Measurements from ENCODE around the gene SDF4. TPM values are rescaled to one million over a fixed set of nuclear protein-coding genes. Genes with fewer than 3 reads are reported as not detected.

The SDF4 gene
- total and polyA plus RNA-seq, 2 of the 13 experiments (the other 11 are each of a cell fraction or from before 2014, with no cell fraction given), result 80.8 to 107 TPM

DNA sequence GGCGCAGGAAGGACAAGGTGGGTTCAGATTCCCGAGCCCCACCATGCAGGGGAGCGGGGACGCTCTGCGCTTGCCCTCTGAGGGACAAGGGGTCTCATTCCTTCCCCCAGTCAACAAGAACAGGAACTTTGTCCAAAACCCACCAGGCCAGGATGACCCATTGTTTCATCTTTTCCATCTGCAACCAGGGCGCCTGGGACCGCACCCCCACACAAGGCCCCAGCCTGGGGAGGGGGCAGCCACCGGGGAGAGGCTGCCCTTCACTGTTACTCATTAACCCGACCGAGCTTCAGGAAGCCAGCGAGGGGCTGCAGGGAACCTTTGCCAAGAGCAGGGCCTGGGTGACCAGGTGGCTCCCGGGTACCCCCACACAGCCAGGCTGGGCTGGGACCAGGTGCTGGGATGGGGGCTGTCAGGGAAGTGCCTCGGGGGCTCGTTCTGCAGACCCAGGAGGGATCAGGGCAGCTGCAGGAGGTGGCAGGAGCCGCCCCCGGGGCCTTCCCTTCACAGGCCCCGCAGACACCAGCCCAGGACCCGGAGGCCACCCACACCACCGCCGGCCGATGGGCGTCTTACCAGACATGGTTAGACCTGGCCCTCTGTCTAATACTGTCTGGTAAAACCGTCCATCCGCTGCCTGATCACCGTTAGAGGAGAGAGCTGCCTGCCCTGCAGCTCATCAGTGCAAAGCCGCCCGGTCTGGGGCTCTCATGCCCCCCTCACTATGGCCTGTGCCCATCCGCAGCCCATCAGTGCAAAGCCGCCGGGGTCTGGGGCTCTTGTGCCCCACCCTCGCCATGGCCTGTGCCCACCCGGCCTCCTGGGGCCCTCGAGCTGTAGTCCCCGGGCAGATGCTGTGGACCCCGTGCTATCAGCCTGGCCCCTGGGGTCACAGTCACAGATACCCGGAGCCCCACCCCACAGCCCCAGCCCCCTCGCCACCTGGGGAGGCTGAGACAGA, 63.1 kb downstream of the SDF4 start:
- 60% methylated on average over 10 of the region's 37 CpGs for WGBS (ENCODE audit: low lambda C conversion rate)
- peak; percentile 98 for TF ChIP-seq ZNF740 (CRISPR knock-in tag; IDR thresholded peaks at IDR 0.05)
- TF ChIP-seq, protein P1, sequence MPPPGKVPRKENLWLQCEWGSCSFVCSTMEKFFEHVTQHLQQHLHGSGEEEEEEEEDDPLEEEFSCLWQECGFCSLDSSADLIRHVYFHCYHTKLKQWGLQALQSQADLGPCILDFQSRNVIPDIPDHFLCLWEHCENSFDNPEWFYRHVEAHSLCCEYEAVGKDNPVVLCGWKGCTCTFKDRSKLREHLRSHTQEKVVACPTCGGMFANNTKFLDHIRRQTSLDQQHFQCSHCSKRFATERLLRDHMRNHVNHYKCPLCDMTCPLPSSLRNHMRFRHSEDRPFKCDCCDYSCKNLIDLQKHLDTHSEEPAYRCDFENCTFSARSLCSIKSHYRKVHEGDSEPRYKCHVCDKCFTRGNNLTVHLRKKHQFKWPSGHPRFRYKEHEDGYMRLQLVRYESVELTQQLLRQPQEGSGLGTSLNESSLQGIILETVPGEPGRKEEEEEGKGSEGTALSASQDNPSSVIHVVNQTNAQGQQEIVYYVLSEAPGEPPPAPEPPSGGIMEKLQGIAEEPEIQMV (CRISPR knock-in tag; IDR thresholded peaks at IDR 0.05; ENCODE audit: low read depth), result no peak
- TF ChIP-seq ZFP36L2 (CRISPR knock-in tag; IDR thresholded peaks at IDR 0.05), result no peak
- TF ChIP-seq ZNF75D (CRISPR knock-in tag; IDR thresholded peaks at IDR 0.05; ENCODE audit: borderline replicate concordance), result no peak
- TF ChIP-seq ZNF766 (CRISPR knock-in tag; IDR thresholded peaks at IDR 0.05; ENCODE audit: borderline replicate concordance), result peak; percentile 22; the same call in 1 of the 2 replicates
- TF ChIP-seq PHF8 (CRISPR knock-in tag; IDR thresholded peaks at IDR 0.05), result no peak
- TF ChIP-seq ZNF501 (CRISPR knock-in tag; IDR thresholded peaks at IDR 0.05), result 0 out of 2 replicates have a peak, but pooled peaks have one; percentile 16
- 0 out of 2 replicates have a peak, but pooled peaks have one; percentile 16 for TF ChIP-seq KLF12 (CRISPR knock-in tag; IDR thresholded peaks at IDR 0.05; ENCODE audit: borderline replicate concordance)
- no peak for TF ChIP-seq SP1 (IDR thresholded peaks at IDR 0.05)
- TF ChIP-seq SP1 (CRISPR knock-in tag; IDR thresholded peaks at IDR 0.05), result no peak
- TF ChIP-seq RCOR2 (CRISPR knock-in tag; IDR thresholded peaks at IDR 0.05), result no peak
- TF ChIP-seq PTBP1 (IDR thresholded peaks at IDR 0.05; ENCODE audit: low read depth, low read length, poor library complexity, severe bottlenecking), result no peak
- TF ChIP-seq, protein P2, sequence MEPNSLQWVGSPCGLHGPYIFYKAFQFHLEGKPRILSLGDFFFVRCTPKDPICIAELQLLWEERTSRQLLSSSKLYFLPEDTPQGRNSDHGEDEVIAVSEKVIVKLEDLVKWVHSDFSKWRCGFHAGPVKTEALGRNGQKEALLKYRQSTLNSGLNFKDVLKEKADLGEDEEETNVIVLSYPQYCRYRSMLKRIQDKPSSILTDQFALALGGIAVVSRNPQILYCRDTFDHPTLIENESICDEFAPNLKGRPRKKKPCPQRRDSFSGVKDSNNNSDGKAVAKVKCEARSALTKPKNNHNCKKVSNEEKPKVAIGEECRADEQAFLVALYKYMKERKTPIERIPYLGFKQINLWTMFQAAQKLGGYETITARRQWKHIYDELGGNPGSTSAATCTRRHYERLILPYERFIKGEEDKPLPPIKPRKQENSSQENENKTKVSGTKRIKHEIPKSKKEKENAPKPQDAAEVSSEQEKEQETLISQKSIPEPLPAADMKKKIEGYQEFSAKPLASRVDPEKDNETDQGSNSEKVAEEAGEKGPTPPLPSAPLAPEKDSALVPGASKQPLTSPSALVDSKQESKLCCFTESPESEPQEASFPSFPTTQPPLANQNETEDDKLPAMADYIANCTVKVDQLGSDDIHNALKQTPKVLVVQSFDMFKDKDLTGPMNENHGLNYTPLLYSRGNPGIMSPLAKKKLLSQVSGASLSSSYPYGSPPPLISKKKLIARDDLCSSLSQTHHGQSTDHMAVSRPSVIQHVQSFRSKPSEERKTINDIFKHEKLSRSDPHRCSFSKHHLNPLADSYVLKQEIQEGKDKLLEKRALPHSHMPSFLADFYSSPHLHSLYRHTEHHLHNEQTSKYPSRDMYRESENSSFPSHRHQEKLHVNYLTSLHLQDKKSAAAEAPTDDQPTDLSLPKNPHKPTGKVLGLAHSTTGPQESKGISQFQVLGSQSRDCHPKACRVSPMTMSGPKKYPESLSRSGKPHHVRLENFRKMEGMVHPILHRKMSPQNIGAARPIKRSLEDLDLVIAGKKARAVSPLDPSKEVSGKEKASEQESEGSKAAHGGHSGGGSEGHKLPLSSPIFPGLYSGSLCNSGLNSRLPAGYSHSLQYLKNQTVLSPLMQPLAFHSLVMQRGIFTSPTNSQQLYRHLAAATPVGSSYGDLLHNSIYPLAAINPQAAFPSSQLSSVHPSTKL (CRISPR knock-in tag; IDR thresholded peaks at IDR 0.05), result 0 out of 2 replicates have a peak, but pooled peaks have one; percentile 21
- TF ChIP-seq NR2F6 (IDR thresholded peaks at IDR 0.05), result no peak
- TF ChIP-seq NR2F6 (CRISPR knock-in tag; IDR thresholded peaks at IDR 0.05), result peak; percentile 6; the same call in 1 of the 2 replicates
- TF ChIP-seq SRSF1 (optimal IDR thresholded peaks at IDR 0.05; ENCODE audit: low read depth, low read length), result peak; percentile 55
- TF ChIP-seq HES4 (CRISPR knock-in tag; IDR thresholded peaks at IDR 0.05; ENCODE audit: borderline replicate concordance), result peak; percentile 70; the same call in 1 of the 2 replicates
- 0 out of 2 replicates have a peak, but pooled peaks have one; percentile 17 for TF ChIP-seq KAT8 (CRISPR knock-in tag; IDR thresholded peaks at IDR 0.05)
- TF ChIP-seq ZC3H13 (CRISPR knock-in tag; IDR thresholded peaks at IDR 0.05), result 0 out of 2 replicates have a peak, but pooled peaks have one; percentile 44

More for the DNA sequence above, 63.1 kb downstream of the SDF4 start:
- Histone ChIP-seq H3K9ac (ENCODE audit: insufficient read depth, low read depth, low read length) (no peak overlapping the region), H4K20me1 (ENCODE audit: insufficient read depth, low read length) (no peaks in the 10 kb centered on the region), H3K79me2 (ENCODE audit: insufficient read depth, low read length) (no peaks in the 10 kb centered on the region), H3K4me2 (ENCODE audit: low read depth, low read length) (peak overlapping the region; percentile 76), H2AFZ (ENCODE audit: low read length) (no peak overlapping the region), H3K4me1 (ENCODE audit: insufficient read depth, low read length) (peaks cover 62% of the 10 kb centered on the region), H3K4me3 (replicated peaks in 1 of 3; ENCODE audit: insufficient read depth in 1 of 3, low read depth in 2 of 3, low read length in 3 of 3) (peak overlapping the region in 2 of 3 experiments; percentile 34 to 60; a peak in 3 of 6 replicates), H3K36me3 (replicated peaks in 1 of 2; ENCODE audit: control insufficient read depth in 1 of 2, insufficient read depth in 2 of 2, low read length in 2 of 2) (no peaks in the 10 kb centered on the region), H3K27ac (ENCODE audit: extremely low read length, insufficient read depth, low read length) (no peak overlapping the region), H3K27me3 (ENCODE audit: control insufficient read depth in 1 of 2, insufficient read depth in 2 of 2, low read length in 2 of 2) (peaks cover 11 to 25% of the 10 kb centered on the region in 2 experiments), H3K9me3 (ENCODE audit: low read length) (no peaks in the 10 kb centered on the region)
- peak; percentile 33 for ATAC-seq
- intact Hi-C loops (cut with micrococcal nuclease; ENCODE audit: unreplicated experiment), result loop anchor here (1.0 kb wide), 1 partner anchor 44 kb away; no protein-coding TSS in a partner anchor
- CTCF ChIA-PET (ENCODE audit: low intra/inter-chr PET ratio, low total read pairs), result no interaction called here
- peak; percentile 64 for DNase-seq (ENCODE audit: low spot score)
- BruUV-seq (replicated peaks), result no TSS peak
- peak; percentile 12 for FAIRE-seq
- POLR2A ChIA-PET, result interaction anchor here (1.0 to 7.4 kb wide), 6 partner anchors 10 to 162 kb away, joined by 3 to 93 read pairs (median 4); partner anchors contain the start of genes B3GALT6 and SDF4
- in situ Hi-C loops (cut with HindIII; ENCODE audit: extremely low pct_ligation_motif_present, low pct_unique_long_range_greater_than_20kb), result no loop called here
